ENCODE results near the gene CHST11. TPM values are rescaled to one million over a fixed set of nuclear protein-coding genes. Genes with fewer than 3 reads are reported as not detected.
"Not testable (repeated sequence)": the region's sequence is repeated elsewhere in the genome, so short reads cannot be mapped to it uniquely, and the experiment has no call there.

The CHST11 gene
- total RNA-seq, 1 donor from 2014 or later, result 46.2 TPM

GRCh38 chr12:104568935-104569334 is 112.2 kb downstream of the CHST11 start:
- DNase-seq (no peak), ATAC-seq (no peak)
- Histone ChIP-seq H3K27ac (no peak overlapping the region), H3K36me3 (no peaks in the 10 kb centered on the region), H3K4me3 (no peak overlapping the region), H3K9me3 (peaks cover 7% of the 10 kb centered on the region), H3K4me1 (peaks cover 31% of the 10 kb centered on the region), H3K27me3 (ENCODE audit: low read depth) (no peaks in the 10 kb centered on the region)
- intact Hi-C loops (cut with DNase I), result no loop called here
- no peak for TF ChIP-seq CTCF (IDR thresholded peaks at IDR 0.05)

GRCh38 chr12:104569346-104570173 is 112.8 kb downstream of the CHST11 start:
- peak; percentile 77 to 84 for ATAC-seq
- Histone ChIP-seq H3K9me3 (peaks cover 2% of the 10 kb centered on the region), H3K4me3 (no peak overlapping the region), H3K4me1 (peaks cover 31% of the 10 kb centered on the region), H3K27ac (peak overlapping the region; percentile 58), H3K27me3 (ENCODE audit: low read depth) (no peaks in the 10 kb centered on the region), H3K36me3 (no peaks in the 10 kb centered on the region)
- TF ChIP-seq CTCF (IDR thresholded peaks at IDR 0.05), result no peak
- peak; percentile 51 for DNase-seq
- intact Hi-C loops (cut with DNase I), result no loop called here

GRCh38 chr12:104570174-104570907 is 113.6 kb downstream of the CHST11 start:
- no peak overlapping the region for H3K4me3 ChIP-seq
- no peak for DNase-seq
- H3K4me1 ChIP-seq, result peaks cover 31% of the 10 kb centered on the region
- TF ChIP-seq CTCF (IDR thresholded peaks at IDR 0.05), result no peak
- H3K36me3 ChIP-seq, result no peaks in the 10 kb centered on the region
- intact Hi-C loops (cut with DNase I), result no loop called here
- ATAC-seq, result peak; percentile 25 to 31
- no peaks in the 10 kb centered on the region for H3K9me3 ChIP-seq
- no peaks in the 10 kb centered on the region for H3K27me3 ChIP-seq (ENCODE audit: low read depth)
- H3K27ac ChIP-seq, result peak overlapping the region; percentile 58

- ATAC-seq (no peak), DNase-seq (no peak)
- H3K4me1 ChIP-seq, result peaks cover 31% of the 10 kb centered on the region
- intact Hi-C loops (cut with DNase I), result no loop called here
- no peak overlapping the region for H3K27ac ChIP-seq
- H3K4me3 ChIP-seq, result no peak overlapping the region
- H3K27me3 ChIP-seq (ENCODE audit: low read depth), result no peaks in the 10 kb centered on the region
- no peaks in the 10 kb centered on the region for H3K36me3 ChIP-seq
- no peak for TF ChIP-seq CTCF (IDR thresholded peaks at IDR 0.05)
- H3K9me3 ChIP-seq, result no peaks in the 10 kb centered on the region
Observed at GRCh38 chr12:104571328-104571727, 114.6 kb downstream of the CHST11 start.

- H3K9me3 ChIP-seq; intact Hi-C loops (cut with DNase I); DNase-seq; H3K36me3 ChIP-seq; H3K27ac ChIP-seq; ATAC-seq; H3K4me3 ChIP-seq; H3K27me3 ChIP-seq (ENCODE audit: low read depth): not testable (repeated sequence)
- peaks cover 21% of the 10 kb centered on the region for H3K4me1 ChIP-seq
Observed at GRCh38 chr12:104574353-104574752, 117.6 kb downstream of the CHST11 start.

- intact Hi-C loops (cut with DNase I); H3K9me3 ChIP-seq: not testable (repeated sequence)
Observed at GRCh38 chr12:104574758-104575157, 118.0 kb downstream of the CHST11 start.

More at GRCh38 chr12:104574758-104575157, 118.0 kb downstream of the CHST11 start:
- DNase-seq; H3K27ac ChIP-seq; H3K4me3 ChIP-seq; H3K27me3 ChIP-seq (ENCODE audit: low read depth); H3K36me3 ChIP-seq; ATAC-seq: not testable (repeated sequence)
- H3K4me1 ChIP-seq, result peaks cover 17% of the 10 kb centered on the region

Measured in lower lobe of right lung (tissue), 2 donors.